Ovary (tissue), 3 donors: ENCODE results near the gene KNOP1.

Experiments used
- CTCF ChIP-seq, 3 donors: fragments of 450-650 bp in 2 of 3; fragments of 200-600 bp in 1 of 3; IDR thresholded peaks; one replicate each; pipeline versions ENCODE4 v1.5.1 to v1.8.0; 2016 to 2022; ENCODE audit warnings: antibody characterized with exemption in 3 of 3, mild to moderate bottlenecking in 1 of 3
- POLR2A ChIP-seq: fragments of 450-650 bp; IDR thresholded peaks from one replicate; pipeline ENCODE4 v1.6.1; 2017; ENCODE audit warnings: antibody characterized with exemption, mild to moderate bottlenecking, moderate library complexity
- donor health status: DM: no; HTN: no; CAD: no.

GRCh38 chr16:19757762-19758595 lies 40.0 kb upstream of the KNOP1 start:
- TF ChIP-seq CTCF (IDR thresholded peaks at IDR 0.05) (no peak), POLR2A (no peak)
